CD4-positive, alpha-beta T cell (primary cell): ENCODE data around the gene APOA5. TPM values are rescaled to one million over a fixed set of nuclear protein-coding genes. Genes with fewer than 3 reads are reported as not detected.

Experiments
- ATAC-seq: fragments of 200-7000 bp; cut with Tn5 transposase; one replicate; pipeline ENCODE4 v1.10.0; 2022; ENCODE audit warnings: mild to moderate bottlenecking; ENCODE audit not compliant: poor library complexity
- CTCF ChIA-PET: fragments of 350-600 bp; sonication (Branson Sonifier 250); formaldehyde crosslinking; loops from one replicate; lab custom pipeline; 2021; ENCODE audit warnings: antibody characterized with exemption, inconsistent platforms; lab: Charles Lee
- POLR2A ChIA-PET: fragments of 350-600 bp; sonication (Branson Sonifier 250); formaldehyde crosslinking; loops from one replicate; lab custom pipeline; 2021; ENCODE audit warnings: antibody characterized with exemption, inconsistent platforms; lab: Charles Lee
- DNase-seq, 14 experiments: peaks; one replicate each; pipeline ENCODE4 v3.0.0-alpha.2; 2013 to 2020; ENCODE audit warnings: mixed read lengths in 2 of 14
- H3K27ac ChIP-seq, 2 donors: one replicate each; pipeline versions ENCODE4 v1.5.1 to v1.7.0; 2013; ENCODE audit warnings: low read length in 2 of 2, low read depth in 1 of 2, mild to moderate bottlenecking in 1 of 2
- H3K27me3 ChIP-seq, 2 experiments: 1 replicate in 1 of 2; 2 replicates in 1 of 2; pipeline versions ENCODE4 v1.6.1 to v1.7.0; 2013; ENCODE audit warnings: low read length in 2 of 2, control low read depth in 1 of 2, mild to moderate bottlenecking in 1 of 2, moderate library complexity in 1 of 2; ENCODE audit not compliant: insufficient read depth in 2 of 2, control insufficient read depth in 1 of 2
- H3K36me3 ChIP-seq: one replicate; pipeline ENCODE4 v1.6.1; 2013; ENCODE audit warnings: low read length, control low read depth; ENCODE audit not compliant: insufficient read depth
- H3K4me1 ChIP-seq: one replicate; pipeline ENCODE4 v1.6.1; 2013; ENCODE audit warnings: low read length, control low read depth; ENCODE audit not compliant: insufficient read depth
- H3K4me3 ChIP-seq: one replicate; pipeline ENCODE4 v1.5.1; 2013; ENCODE audit warnings: mild to moderate bottlenecking, low read length, moderate library complexity
- H3K9me3 ChIP-seq, 2 experiments: 1 replicate in 1 of 2; 2 replicates in 1 of 2; pipeline versions ENCODE4 v1.6.1 to v1.7.0; 2013; ENCODE audit warnings: low read length in 2 of 2, mild to moderate bottlenecking in 2 of 2, control low read depth in 1 of 2, moderate library complexity in 1 of 2; ENCODE audit not compliant: control insufficient read depth in 1 of 2, insufficient read depth in 1 of 2
- H3K27ac Mint-ChIP-seq: one replicate; pipeline ENCODE4 v1.8.0; 2020; ENCODE audit warnings: mixed read lengths
- H3K27me3 Mint-ChIP-seq: one replicate; pipeline ENCODE4 v1.8.0; 2021; ENCODE audit warnings: mixed read lengths
- H3K36me3 Mint-ChIP-seq: one replicate; pipeline ENCODE4 v1.8.0; 2021; ENCODE audit warnings: low read depth, mixed read lengths
- H3K4me1 Mint-ChIP-seq: one replicate; pipeline ENCODE4 v1.8.0; 2021; ENCODE audit warnings: low read depth, mixed read lengths
- H3K4me3 Mint-ChIP-seq: one replicate; pipeline ENCODE4 v1.8.0; 2020; ENCODE audit warnings: mild to moderate bottlenecking, mixed read lengths
- H3K9me3 Mint-ChIP-seq: one replicate; pipeline ENCODE4 v1.8.0; 2020; ENCODE audit warnings: mixed read lengths
- intact Hi-C, 2 experiments: fragments of 100-400 bp; cut with DNase I in 1 of 2; cut with micrococcal nuclease in 1 of 2; formaldehyde crosslinking; loops; one replicate each; pipeline versions ENCODE4 v1.15.1 to v1.9.0; 2023 to 2025; cut with DNase I, micrococcal nuclease
- total RNA-seq, 174 experiments: library from RNA in 2 of 174; stranded (reverse) in 2 of 174; gene quantifications; one replicate each; pipeline ENCODE4 v1.2.3 and lab custom pipeline; 2021 to 2026
- TF ChIP-seq, protein P1 (sequence below): fragments of 200-600 bp; IDR thresholded peaks from one replicate; pipeline ENCODE4 v1.8.0; 2022; ENCODE audit warnings: antibody characterized with exemption, mild to moderate bottlenecking

The APOA5 gene
- total RNA-seq, 2 experiments from 2014 or later = not detected

DNA sequence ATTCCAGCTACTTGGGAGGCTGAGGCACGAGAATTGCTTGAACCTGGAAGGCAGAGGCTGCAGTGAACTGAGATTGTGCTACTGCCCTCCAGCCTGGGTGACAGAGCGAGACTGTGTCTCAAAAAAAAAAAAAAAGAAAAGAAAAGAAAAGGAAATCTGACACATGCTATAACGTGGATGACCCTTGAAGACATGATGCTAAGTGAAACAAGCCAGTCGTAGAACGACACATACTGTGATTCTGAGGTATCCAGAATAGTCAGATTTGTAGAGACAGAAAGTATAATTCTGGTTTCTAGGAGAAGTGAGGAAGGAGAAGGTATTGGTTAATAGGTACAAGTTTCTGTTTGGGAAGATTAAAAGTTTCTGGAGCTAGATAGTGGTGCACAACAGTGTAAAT is 6.7 kb upstream of the APOA5 start:
- Histone ChIP-seq H3K27me3 (peaks cover 0 to 2% of the 10 kb centered on the region in 2 experiments), H3K27ac (no peak overlapping the region), H3K4me3 (no peak overlapping the region), H3K36me3 (no peaks in the 10 kb centered on the region), H3K4me1 (no peaks in the 10 kb centered on the region), H3K9me3 (no peaks in the 10 kb centered on the region)
- Mint-ChIP-seq H3K9me3 (no peaks in the 10 kb centered on the region), H3K27me3 (peaks cover 20% of the 10 kb centered on the region), H3K4me1 (no peaks in the 10 kb centered on the region), H3K27ac (no peak overlapping the region), H3K4me3 (no peak overlapping the region), H3K36me3 (no peaks in the 10 kb centered on the region)
- intact Hi-C loops = no loop called here
- no peak for ATAC-seq
- TF ChIP-seq, protein P1, sequence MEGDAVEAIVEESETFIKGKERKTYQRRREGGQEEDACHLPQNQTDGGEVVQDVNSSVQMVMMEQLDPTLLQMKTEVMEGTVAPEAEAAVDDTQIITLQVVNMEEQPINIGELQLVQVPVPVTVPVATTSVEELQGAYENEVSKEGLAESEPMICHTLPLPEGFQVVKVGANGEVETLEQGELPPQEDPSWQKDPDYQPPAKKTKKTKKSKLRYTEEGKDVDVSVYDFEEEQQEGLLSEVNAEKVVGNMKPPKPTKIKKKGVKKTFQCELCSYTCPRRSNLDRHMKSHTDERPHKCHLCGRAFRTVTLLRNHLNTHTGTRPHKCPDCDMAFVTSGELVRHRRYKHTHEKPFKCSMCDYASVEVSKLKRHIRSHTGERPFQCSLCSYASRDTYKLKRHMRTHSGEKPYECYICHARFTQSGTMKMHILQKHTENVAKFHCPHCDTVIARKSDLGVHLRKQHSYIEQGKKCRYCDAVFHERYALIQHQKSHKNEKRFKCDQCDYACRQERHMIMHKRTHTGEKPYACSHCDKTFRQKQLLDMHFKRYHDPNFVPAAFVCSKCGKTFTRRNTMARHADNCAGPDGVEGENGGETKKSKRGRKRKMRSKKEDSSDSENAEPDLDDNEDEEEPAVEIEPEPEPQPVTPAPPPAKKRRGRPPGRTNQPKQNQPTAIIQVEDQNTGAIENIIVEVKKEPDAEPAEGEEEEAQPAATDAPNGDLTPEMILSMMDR = no peak
- ChIA-PET POLR2A (no interaction called here), CTCF (interaction anchor here (0.7 kb wide), 1 partner anchor 485 kb away, joined by 3 read pairs; no protein-coding TSS in a partner anchor)
- DNase-seq = no peak

DNA sequence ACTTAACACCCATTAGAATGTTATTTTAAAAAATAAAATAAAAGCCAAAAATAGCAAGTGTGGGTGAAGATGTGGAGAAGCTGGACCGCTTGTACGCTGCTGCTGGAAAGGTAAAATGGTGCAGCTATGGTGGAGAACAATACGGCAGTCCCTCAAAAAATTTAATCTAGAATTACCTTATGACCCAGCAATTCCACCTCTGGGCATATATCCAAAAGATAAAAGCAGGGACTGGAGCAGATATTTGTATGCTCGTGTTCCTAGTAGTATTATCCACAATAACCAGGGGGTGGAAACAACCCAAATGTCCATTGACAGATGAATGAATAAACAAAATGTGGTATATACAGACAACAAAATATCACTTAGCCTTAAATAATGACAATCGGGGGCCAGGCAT is 6.1 kb upstream of the APOA5 start:
- Histone ChIP-seq H3K36me3 (no peaks in the 10 kb centered on the region), H3K27me3 (peaks cover 0 to 2% of the 10 kb centered on the region in 2 experiments), H3K4me3 (no peak overlapping the region), H3K27ac (no peak overlapping the region), H3K9me3 (no peaks in the 10 kb centered on the region), H3K4me1 (no peaks in the 10 kb centered on the region)
- Mint-ChIP-seq H3K4me3 (no peak overlapping the region), H3K9me3 (no peaks in the 10 kb centered on the region), H3K27me3 (peaks cover 19% of the 10 kb centered on the region), H3K27ac (no peak overlapping the region), H3K36me3 (no peaks in the 10 kb centered on the region), H3K4me1 (peaks cover 4% of the 10 kb centered on the region)
- intact Hi-C loops = no loop called here
- ChIA-PET POLR2A (no interaction called here), CTCF (no interaction called here)
- no peak for ATAC-seq
- DNase-seq = no peak
- TF ChIP-seq, protein P1 = no peak

DNA sequence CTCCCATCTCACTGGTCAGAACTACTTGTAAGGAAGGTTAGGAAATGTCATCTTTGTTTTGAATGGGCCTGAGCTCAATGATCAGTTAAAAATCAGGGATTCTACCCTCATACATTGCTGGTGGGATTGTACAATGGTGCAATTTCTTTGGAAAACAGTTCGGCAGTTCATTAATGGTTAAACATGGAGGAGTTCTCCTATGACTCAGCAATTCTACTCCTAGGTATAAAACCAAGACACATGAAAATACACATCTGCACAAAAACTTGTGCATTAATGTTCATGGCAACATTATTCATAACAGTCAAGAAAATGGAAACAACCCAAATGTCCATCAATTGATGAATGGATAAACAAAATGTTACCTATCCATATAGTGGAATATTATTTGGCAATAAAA is 4.9 kb upstream of the APOA5 start:
- H3K27ac Mint-ChIP-seq = no peak overlapping the region
- no peaks in the 10 kb centered on the region for H3K9me3 Mint-ChIP-seq
- peaks cover 3% of the 10 kb centered on the region for H3K4me1 ChIP-seq
- H3K4me3 ChIP-seq = no peak overlapping the region
- POLR2A ChIA-PET = no interaction called here
- H3K36me3 ChIP-seq = no peaks in the 10 kb centered on the region
- DNase-seq = no peak
- CTCF ChIA-PET = no interaction called here
- H3K36me3 Mint-ChIP-seq = no peaks in the 10 kb centered on the region
- H3K27ac ChIP-seq = no peak overlapping the region
- no peaks in the 10 kb centered on the region for H3K9me3 ChIP-seq
- ATAC-seq = no peak
- TF ChIP-seq, protein P1 = no peak
- H3K27me3 ChIP-seq = peaks cover 0 to 2% of the 10 kb centered on the region in 2 experiments
- H3K4me1 Mint-ChIP-seq = peaks cover 5% of the 10 kb centered on the region
- peaks cover 16% of the 10 kb centered on the region for H3K27me3 Mint-ChIP-seq
- no peak overlapping the region for H3K4me3 Mint-ChIP-seq
- intact Hi-C loops = no loop called here
